ENCODE results near the gene GATAD2A.

DNA sequence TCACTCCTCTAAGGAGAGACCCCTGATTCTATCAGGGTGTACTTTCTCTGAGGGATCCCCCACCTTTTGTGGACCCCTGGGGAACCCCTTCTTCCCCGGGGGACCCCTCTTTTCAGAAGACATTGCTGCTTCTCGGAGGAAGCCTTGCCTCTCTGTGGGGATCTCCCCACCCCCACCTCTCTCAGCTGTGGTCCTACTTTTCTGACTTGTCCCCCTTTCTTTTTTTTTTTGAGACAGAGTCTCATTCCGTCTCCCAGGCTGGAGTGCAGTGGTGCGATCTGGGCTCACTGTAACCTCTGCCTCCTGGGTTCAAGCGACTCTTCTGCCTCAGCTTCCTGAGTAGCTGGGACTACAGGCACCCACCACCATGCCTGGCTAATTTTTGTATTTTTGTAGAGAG is 18.4 kb upstream of the GATAD2A start:
- TF ChIP-seq CTCF (IDR thresholded peaks at IDR 0.05) (no peak), POLR2A (IDR thresholded peaks at IDR 0.05) (no peak)

Data from stomach (tissue), 4 donors.